HG03521 (cell line): ENCODE measurements around the gene MTHFS.

Experiments
- ATAC-seq: cut with Tn5 transposase; IDR thresholded peaks from one replicate; pipeline ENCODE4 v1.9.1; 2021; ENCODE audit warnings: mild to moderate bottlenecking, moderate library complexity; ENCODE audit not compliant: unreplicated experiment

Gene MTHFS

GRCh38 chr15:79881254-79881653, 15.6 kb downstream of the MTHFS start:
- ATAC-seq: no peak

- no peak for ATAC-seq
Measured at GRCh38 chr15:79878078-79878705, 18.6 kb downstream of the MTHFS start.

- no peak for ATAC-seq
Measured at GRCh38 chr15:79875213-79875612, 21.6 kb downstream of the MTHFS start.

GRCh38 chr15:79874242-79874641, 22.6 kb downstream of the MTHFS start:
- ATAC-seq: no peak

GRCh38 chr15:79872358-79873017, 24.3 kb downstream of the MTHFS start:
- no peak for ATAC-seq

GRCh38 chr15:79868554-79868953, 28.3 kb downstream of the MTHFS start:
- no peak for ATAC-seq

- no peak for ATAC-seq
Measured at GRCh38 chr15:79863886-79864285, 32.9 kb downstream of the MTHFS start.

GRCh38 chr15:79862191-79862590, 34.6 kb downstream of the MTHFS start:
- no peak for ATAC-seq

- no peak for ATAC-seq
Measured at GRCh38 chr15:79860661-79861060, 36.2 kb downstream of the MTHFS start.

GRCh38 chr15:79858469-79858868, 38.3 kb downstream of the MTHFS start:
- no peak for ATAC-seq

- peak; percentile 79 for ATAC-seq
Measured at GRCh38 chr15:79853492-79854328, 43.1 kb downstream of the MTHFS start.

GRCh38 chr15:79849789-79850188, 47.0 kb downstream of the MTHFS start:
- no peak for ATAC-seq

- ATAC-seq: no peak
Measured at GRCh38 chr15:79846539-79846938, 50.3 kb downstream of the MTHFS start.

- no peak for ATAC-seq
Measured at GRCh38 chr15:79844221-79844620, 52.6 kb downstream of the MTHFS start.

- ATAC-seq: no peak
Measured at GRCh38 chr15:79837846-79838245, 59.0 kb downstream of the MTHFS start.

- ATAC-seq: no peak
Measured at GRCh38 chr15:79834495-79834894, 62.3 kb downstream of the MTHFS start.

GRCh38 chr15:79832367-79833120, 64.3 kb downstream of the MTHFS start:
- no peak for ATAC-seq

GRCh38 chr15:79831604-79832003, 65.2 kb downstream of the MTHFS start:
- ATAC-seq: no peak

- ATAC-seq: no peak
Measured at GRCh38 chr15:79829950-79830349, 66.9 kb downstream of the MTHFS start.

- ATAC-seq: no peak
Measured at GRCh38 chr15:79828447-79828846, 68.4 kb downstream of the MTHFS start.

- no peak for ATAC-seq
Measured at GRCh38 chr15:79826800-79827199, 70.0 kb downstream of the MTHFS start.
